Activated CD8-positive, alpha-beta memory T cell treated with anti-CD3 and anti-CD28 coated beads, Interleukin-2, amount 50 U/mL, for 4 hours (primary cell): ENCODE results near the gene NOX5.
"Not testable (repeated sequence)": the region's sequence is repeated elsewhere in the genome, so short reads cannot be mapped to it uniquely, and the experiment has no call there.

ENCODE experiments used
- DNase-seq: peaks from one replicate; pipeline ENCODE4 v3.0.0-alpha.2; 2020

NOX5 gene

DNA sequence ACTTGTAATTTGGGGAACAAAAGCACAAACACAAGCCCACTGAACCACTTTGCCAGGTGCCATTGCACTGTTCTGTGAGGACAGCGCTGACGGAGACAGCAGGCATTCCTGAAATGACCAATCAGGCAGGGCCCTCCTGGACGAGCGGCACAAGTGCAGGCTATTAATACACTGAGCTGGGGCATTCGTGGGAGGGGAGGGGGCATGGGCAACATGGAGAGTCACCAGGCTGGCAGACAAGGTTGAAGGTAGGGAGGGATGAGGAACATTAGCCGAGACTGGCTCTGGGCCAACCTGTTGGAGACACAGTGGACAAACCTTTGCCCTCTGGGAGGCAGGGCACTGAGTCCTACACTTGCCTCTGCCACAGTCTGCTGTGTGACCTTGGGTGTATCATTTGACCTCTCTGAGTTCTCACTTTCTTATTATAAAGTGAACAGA is 45.6 kb downstream of the NOX5 start:
- no peak for DNase-seq

DNA sequence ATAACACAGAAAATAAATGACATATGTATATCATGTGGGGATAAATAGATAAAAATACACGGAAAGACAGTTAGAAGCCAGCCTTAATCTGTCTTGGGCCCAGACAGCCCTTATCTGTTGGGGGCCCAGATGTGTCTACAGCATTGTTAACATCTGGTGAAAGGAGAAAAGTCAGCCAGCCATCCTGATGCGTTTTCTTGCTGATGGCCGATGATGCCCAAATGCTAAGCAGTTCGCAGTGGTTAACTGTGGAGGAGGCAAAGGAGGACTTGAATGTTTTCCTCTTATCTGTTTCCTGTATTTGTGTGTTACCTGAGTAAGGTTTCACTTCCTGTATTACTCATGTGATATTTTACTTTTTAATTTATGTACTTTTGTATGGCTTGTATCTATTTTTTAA is 46.2 kb downstream of the NOX5 start:
- DNase-seq: no peak

DNA sequence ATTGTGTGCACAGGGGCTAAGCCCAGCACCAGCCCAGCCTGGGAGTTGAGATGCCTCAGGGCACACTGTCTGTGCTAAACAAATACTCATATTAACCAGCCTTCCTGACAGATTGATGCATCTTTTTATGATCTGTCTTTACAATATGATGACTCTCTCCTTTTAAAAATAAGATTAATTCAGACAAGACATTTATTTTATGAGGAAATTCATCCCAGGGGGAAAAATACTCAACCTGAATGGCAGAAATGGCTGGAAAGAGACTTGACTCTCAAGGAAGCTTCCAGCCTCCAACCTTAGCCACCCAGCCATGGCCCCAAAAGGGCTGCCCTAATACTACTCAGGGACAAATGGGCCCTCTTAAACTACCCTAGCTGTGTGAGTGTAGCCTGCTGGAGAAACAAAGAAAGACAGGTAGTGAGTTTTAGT is 46.9 kb downstream of the NOX5 start:
- no peak for DNase-seq

DNA sequence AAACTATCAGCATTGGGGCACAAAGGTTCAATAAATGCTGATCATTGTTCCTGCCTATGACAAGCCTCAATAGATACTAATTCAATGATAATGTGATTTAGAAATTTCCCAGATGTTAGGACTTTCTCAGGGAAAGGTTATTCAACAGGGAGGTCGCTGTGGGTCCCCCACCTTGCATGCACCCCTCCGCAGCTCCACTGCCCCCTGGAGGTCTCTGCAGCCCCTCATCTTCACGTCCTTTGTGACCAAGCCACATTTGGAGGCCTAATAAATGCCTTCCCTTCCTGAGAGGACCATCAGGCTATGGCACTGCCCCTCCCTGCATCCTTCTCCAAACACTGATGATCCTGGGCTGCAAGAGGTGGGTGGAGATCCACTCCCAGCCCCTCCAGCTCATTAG is 50.2 kb downstream of the NOX5 start:
- DNase-seq: no peak

DNA sequence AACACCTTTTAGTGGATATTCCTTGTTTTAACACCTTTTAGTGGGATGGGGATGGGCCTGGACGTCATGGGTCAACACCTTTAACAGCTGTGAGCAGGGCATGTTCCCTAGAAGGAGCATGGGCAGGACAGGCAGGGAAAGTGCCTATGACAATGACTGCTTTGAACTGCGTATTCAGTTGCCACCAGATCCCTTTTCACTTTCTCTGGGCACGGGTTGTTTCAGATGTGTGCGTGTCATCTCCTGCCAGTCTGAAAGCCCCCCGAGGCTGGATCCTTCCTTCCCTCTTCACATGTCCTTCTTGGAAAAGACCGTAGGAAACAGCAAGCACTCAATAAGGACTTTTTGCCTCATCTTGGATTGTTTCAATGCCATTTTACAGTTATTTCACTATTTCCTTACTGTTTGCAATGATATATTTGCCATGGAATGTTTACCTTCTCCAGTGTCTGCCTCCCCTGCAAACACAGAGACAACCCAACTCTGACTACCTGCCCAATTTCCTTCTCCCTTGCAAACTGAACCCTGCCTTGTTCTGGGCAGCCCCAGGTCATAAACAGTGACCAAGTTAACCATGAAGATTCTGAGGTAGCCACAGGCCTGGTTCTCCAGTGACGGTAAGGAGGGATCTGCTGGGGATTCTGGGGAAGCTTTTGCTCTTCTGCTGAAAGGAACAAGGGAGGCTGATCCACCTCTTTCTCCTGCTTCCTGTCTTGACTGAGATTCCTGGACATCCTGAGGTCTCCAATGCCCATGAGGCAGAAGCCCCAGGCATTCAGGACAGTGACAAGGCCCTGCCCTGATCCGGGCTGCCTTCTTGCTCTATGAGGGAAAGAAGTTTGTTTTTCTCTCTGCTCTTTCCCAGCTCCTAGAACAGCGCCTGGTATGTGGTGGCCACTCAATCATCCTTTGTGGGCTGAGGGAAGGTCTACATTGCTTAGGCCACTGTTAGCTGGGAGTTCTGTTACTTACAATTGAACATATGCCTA is 51.8 kb downstream of the NOX5 start:
- no peak for DNase-seq

DNA sequence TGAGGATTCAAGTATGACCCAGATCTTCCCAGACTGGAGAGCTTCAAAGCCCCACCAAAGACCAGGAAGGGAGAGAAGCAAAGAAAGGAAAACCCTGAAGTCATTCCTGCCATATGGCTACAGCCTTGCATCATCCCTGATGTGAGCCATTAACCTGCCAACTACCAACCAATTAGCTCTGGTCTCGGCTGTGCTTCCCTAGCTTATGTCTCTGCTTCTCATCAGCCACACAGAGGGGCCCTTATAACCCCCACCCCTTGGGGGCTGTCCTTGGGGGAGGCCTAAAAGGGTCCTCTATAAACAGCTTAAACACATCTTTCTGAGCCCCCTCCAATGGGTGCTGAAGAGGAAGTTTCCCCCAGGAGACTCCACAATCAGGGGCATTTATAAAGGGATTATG is 52.8 kb downstream of the NOX5 start:
- no peak for DNase-seq

DNA sequence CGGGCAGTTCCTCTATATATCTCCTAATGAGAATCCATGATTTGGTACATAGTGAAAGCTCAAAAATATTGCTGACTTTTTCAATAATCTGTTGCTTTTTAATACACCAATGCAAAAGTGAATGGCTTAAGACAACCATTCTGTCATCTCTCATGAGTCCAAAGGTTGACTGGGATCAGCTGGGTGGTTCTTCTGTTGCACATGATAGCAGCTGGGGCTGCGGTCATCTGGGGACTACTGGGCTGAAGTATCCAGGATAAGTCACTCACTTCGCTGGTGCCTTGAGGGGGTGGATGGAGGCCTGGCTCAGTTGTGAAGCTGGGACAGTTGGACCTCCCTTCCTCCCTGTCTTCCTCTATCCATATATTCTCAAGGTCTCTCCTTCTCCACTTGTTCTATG is 53.7 kb downstream of the NOX5 start:
- no peak for DNase-seq

DNA sequence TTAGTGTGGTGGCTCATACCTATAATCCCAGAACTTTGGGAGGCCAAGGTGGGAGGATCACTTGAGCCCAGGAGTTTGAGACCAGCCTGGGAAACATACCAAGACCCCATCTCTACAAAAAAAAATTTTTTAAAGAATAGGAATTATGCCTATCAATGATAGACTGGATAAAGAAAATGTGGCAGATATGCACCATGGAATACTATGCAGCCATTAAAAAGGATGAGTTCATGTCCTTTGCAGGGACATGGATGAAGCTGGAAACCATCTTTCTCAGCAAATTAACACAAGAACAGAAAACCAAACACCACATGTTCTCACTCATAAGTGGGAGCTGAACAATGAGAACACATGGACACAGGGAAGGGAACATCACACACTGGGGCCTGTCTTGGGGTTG is 54.8 kb downstream of the NOX5 start:
- not testable (repeated sequence) for DNase-seq

DNA sequence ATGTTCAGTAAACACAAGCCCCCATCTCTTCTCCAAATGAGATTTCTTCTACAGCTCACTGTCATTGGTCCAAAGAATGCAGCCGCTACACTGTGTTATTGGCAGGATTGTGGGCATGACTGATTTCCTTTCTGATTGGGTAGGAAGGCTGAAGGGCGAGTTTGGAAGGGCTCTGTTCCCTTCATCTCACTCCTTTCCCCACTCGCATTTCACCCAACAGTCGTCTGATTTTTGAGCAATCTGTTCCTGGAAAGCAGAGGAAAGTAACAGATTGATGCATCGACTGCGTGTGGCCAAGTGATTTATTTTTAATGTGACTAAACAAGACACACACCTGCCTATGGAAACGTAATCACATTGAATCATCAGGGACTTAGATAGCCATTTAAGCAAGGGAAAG is 55.5 kb downstream of the NOX5 start:
- no peak for DNase-seq

DNA sequence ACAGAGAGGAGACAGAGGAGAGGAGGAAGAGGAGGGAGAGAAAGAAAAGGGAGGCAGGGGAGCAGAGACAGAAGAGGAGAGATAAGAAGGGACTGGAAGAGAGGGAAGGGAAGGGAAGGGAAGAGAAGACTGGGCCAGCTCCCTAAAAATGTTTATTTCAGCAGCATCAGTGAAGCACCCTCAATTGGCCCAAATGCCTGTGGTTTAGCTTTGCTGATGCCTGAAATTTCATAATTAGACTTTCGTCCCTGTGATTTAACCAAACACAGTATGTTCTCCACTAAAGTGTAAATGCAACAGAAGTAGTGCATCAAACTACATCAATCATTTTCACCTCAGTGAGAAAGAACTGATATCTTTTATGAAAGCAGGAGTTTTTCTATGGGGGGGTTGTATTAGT is 55.9 kb downstream of the NOX5 start:
- no peak for DNase-seq

DNA sequence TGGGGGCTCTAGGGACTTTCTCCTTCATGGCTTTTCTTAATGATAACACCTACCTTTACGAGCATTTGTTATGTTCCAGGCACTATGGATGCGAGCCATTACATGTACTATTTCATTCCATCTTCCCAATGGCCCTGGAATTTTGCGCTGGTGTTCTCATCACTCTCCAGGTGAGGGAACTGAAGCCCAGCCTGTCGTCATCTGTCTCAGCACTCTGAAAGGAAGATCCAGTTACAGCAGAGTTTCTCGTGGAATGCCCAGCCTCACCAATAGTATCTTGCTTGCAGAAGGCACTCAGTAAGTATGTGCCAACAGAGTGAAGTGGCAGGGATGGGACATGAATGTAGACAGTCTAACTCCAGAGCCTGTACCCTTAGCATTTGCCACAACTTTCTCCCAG is 56.8 kb downstream of the NOX5 start:
- no peak for DNase-seq

DNA sequence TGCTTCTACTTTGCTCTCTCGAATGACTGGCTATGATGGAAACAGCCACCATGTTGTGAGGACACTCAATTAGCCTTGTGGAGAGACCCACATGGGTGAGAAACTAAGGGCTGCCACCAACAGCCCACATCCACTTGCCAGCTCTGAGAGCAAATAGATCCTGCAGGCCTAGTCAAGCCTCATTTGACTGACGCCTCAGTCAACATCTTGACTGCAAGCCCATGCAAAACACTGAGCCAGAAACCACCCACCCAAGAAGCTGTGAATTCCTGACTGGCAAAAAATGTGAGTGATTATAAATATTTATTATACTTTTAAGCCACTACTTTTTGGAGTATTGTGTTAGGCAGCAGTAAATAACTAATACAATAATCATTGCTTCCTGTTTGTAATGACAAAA is 58.4 kb downstream of the NOX5 start:
- DNase-seq: no peak

DNA sequence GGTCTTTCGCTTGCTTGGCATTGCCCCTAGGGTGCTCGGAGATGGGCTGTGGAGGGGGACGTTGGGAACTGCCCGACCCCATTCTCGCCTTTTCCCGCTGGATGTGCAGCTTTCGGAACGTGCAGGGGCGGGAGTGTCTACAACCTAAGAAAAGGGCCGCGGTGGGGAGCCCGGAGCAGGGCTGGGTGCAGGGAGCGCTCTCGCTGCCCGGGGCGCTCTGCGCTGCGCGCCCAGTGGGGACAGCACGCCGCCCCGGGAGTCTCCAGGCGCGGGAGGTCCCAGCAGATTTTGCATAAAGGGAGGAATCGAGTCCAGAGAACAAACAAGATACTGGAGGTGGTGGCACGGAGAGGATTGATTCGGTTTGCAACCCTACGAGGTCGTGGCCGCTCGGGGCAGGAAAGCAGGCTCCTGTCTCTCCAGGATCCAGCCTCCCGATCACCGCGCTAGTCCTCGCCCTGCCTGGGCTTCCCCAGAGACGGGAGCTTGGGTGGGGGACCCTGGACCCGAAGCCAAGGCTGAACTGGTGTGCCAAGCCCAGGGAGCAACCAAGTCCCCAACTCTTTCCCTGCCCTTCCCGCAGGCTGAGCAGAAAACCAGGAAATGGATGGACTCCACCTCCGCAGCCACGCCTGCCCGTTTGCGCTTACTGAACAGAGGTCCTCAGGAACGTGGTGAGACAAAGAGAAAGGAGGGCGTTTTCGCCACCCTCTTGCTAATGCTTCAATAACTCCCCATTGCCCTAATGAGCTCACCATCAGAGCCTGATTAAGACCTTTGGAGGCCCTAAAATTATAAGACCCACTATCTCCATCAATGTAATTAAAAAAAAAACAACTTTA is 59.7 kb downstream of the NOX5 start:
- DNase-seq: no peak

DNA sequence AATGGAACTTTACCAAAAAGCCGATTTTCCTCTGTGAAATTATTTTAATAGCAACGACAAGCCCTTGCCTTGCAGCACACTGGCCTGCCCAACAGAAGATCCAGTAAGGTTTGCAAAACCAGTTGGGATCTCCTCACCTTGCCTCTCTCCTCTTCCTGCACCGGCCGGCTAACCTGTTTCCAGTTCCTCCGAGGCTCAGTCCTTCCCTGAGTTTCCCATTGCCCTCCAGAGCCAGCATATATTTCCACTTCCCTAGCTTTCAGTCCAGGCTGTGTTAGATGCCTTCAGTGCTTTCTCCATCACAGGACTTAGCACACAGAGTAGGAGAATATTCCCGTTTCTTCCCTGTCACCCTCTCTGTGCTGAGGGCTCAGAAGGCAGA is 60.3 kb downstream of the NOX5 start:
- no peak for DNase-seq

DNA sequence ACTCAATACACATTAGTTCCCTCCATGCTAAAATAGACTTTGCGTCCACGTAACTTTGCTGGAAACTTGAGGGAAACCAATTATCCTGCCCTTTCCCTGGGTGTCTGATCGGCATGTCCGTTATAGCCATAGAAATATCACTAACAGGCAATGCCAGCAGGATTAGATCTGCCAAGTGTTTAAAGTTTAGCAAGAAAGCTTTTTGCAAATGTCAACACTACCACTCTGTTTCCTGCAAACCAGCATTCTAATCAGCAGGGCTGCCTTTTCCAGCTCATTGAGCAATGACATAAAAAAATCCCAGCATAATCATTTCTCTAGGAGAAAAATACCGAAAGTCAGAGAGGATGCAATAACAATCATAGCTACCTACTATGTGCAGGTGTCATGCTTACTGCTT is 60.9 kb downstream of the NOX5 start:
- DNase-seq: no peak

DNA sequence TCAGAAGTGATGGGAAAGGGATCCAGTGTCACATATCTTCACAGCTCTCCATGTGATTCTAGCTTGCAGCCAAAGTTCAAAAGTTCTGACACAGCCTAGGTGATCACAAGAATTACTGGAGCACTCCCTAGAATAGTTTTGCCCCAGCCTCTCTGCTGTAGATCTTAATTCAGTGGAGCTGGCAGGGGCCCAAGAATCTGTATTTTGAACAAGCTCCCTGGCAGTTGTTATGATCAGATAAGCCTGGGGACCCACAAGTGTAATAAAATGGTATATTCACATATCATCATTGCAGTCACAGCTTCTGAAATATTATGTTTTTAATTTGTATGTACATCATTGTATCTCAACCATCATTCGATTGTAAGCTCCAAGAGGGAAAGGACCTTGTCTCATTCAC is 62.3 kb downstream of the NOX5 start:
- no peak for DNase-seq

DNA sequence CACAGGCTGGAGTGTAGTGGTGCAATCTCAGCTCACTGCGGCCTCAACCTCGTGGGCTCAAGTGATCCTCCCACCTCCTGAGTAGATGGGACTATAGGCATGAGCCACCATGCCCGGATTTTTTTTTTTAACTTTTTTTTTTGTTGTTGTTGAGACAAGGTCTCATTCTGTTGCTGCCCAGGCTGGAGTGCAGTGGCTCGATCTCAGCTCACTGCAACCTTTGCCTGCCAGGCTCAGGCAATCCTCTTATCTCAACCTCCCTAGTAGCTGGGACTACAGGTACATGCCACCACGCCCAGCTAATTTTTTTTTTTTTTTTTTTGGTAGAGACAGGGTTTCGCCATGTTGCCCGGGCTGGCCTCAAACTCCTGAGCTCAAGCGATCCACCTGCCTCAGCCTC is 64.1 kb downstream of the NOX5 start:
- DNase-seq: no peak

DNA sequence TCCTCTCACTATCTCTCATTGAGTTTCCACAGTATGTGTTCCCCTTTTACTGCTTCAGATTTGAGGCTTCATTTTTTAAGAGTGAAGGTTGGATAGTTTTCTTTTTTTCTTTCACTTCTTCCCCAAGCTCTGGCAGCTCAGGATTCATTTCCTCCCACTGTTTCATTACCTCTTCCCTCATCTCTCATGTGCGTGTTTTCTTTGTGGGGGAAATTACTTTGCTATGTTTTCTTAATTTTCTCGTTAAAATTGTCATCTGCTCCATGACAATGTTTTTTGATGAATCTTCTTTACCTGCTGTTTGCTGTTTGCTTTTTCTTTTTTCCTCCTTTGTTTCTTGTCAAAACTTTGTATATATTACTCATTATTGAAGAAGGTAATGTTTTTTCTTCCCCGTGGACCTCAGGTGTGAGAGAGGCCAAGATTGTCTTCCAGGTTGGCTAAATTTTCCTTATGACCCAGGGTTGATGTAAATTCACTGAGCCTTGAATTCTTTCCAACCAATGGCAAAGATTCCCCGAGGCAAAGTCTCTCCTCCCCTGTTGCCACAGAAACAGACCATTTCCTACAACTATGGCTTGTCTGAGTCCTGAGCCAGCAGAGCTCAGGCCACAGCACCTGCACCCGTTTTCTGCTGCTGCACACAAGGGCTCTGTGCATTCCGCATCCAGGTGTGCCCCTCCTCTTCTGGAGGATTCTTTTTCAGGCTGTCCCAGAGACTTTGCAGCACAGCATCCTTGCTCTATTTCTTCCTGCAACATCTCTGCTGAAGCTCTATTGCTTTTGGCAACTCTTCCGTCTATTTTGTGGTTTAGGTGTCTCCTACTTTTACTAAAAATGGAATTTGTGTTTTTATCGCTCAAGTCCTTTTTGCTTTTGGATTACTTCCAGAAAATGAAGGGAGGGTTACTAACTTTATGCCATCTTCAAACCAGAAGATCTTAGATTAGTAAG is 66.1 kb downstream of the NOX5 start:
- no peak for DNase-seq

DNA sequence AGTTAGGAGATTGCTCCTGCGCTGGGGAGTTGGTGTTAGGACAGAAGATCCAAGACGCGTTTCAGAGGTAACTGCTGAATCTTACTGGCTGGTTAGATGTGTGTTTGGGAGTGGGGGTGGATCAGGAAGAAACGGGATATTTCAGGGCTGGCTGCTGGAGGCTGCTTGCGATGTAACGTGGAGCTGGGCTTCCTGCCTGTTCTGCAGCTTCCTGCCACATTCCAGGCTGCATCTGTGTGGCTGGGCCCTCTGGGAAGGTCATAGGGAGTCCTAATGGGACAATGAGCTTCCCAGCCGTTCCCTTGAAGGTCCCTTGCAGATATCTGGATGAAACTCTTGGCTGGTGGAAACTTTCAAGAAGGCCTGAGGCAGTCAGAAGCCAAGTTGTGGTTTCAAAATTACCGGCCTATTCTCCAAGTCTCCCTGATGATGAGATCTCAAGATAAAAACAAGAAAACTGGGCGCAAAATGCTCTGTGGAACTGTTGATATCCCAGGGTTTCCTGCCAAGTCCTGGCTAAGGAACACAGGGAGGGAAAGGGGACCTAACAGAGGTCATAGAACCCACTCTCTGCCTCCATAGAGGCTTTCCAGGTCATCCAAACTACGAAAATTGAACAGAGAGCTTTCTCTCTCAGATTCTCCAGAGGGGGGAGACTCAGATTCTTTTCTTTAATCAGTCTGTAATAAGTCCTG is 67.0 kb downstream of the NOX5 start:
- DNase-seq: no peak

DNA sequence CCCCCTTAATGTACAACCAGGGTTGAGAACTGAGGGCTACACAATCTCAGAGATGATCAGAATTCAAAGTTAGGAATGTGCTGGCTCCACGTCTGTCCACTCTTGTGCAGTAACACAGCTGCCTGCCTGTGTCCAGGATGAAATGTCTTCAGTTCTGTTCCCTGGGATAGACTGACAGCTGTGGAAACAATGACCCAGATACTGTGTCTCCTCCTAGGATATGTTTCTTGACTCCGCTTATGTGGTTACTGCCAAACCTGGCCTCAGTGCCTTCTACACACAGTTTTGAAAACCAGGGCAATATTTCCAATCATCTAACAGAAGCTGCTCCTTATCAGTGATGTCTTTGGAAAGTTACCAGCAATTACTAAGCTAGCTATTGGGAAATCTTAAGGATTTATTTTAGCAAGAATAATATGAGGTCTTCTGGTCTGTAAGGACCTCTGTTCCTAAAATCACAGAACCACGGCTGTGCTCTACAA is 67.6 kb downstream of the NOX5 start:
- no peak for DNase-seq

DNA sequence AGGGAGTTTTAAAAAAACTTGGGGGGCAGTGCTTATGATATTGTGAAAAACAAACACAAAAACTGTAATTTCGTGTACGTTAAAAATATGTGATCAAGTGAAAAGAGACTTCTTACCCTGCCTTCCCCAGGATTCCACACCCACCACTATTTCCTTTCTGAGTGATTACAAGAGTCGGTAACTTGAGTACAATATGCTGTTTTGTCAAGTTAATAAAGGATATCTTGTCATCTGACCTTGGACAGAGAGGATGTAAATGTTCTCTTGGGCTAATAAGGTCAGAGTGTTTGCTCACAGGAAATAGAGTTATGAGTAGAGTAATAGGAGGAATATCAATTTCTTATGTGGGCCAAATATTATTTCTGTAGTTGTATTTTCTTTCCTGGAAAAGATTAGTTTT is 68.1 kb downstream of the NOX5 start:
- no peak for DNase-seq
